ENCODE measurements around the gene RGS1.

GRCh38 chr1:192601567-192601966 lies 26.0 kb downstream of the RGS1 start:
- TF ChIP-seq ZBTB11 (tag by site-specific recombination; conservative IDR thresholded peaks at IDR 0.05; ENCODE audit: low read depth), result no peak
- TF ChIP-seq EGR2 (tag by site-specific recombination; IDR thresholded peaks at IDR 0.05; ENCODE audit: low read depth), result no peak
- no peak for TF ChIP-seq ZNF791 (tag by site-specific recombination; IDR thresholded peaks at IDR 0.05)
- TF ChIP-seq CTCF (tag by site-specific recombination; IDR thresholded peaks at IDR 0.05), result no peak
- TF ChIP-seq ZNF677 (tag by site-specific recombination; IDR thresholded peaks at IDR 0.05), result no peak
- no peak for TF ChIP-seq TCF7L2 (IDR thresholded peaks at IDR 0.05; ENCODE audit: borderline replicate concordance, low read depth, low read length)
- no peak for TF ChIP-seq ZNF302 (tag by site-specific recombination; IDR thresholded peaks at IDR 0.05; ENCODE audit: low read depth)

Measured in HEK293 (cell line).